ENCODE data around the gene SLC11A1. TPM values are rescaled to one million over a fixed set of nuclear protein-coding genes. Genes with fewer than 3 reads are reported as not detected.

Gene SLC11A1
- total RNA-seq, 1 donor from 2014 or later, result not detected

- Mint-ChIP-seq H3K4me1 (ENCODE audit: low read depth, unreplicated experiment) (no peaks in the 10 kb centered on the region), H3K4me3 (ENCODE audit: unreplicated experiment) (no peak overlapping the region), H3K36me3 (ENCODE audit: low read depth, unreplicated experiment) (no peaks in the 10 kb centered on the region), H3K9me3 (ENCODE audit: unreplicated experiment) (no peaks in the 10 kb centered on the region), H3K27ac (ENCODE audit: unreplicated experiment) (no peak overlapping the region), H3K27me3 (ENCODE audit: low read depth, unreplicated experiment) (peaks cover 7% of the 10 kb centered on the region)
- Histone ChIP-seq H3K79me2 (ENCODE audit: insufficient read depth, low read length) (no peaks in the 10 kb centered on the region), H3K4me3 (ENCODE audit: insufficient read depth, low read depth, low read length) (no peak overlapping the region), H3K4me1 (ENCODE audit: insufficient read depth, low read length) (no peaks in the 10 kb centered on the region), H3K36me3 (ENCODE audit: insufficient read depth, low read length) (no peaks in the 10 kb centered on the region), H3K27me3 (ENCODE audit: insufficient read depth, low read length) (no peaks in the 10 kb centered on the region), H3K9me3 (ENCODE audit: insufficient read depth, low read depth, low read length) (no peaks in the 10 kb centered on the region), H3K9ac (ENCODE audit: low read length) (no peak overlapping the region), H2AFZ (ENCODE audit: low read depth, low read length) (no peak overlapping the region), H4K20me1 (ENCODE audit: insufficient read depth, low read length) (no peaks in the 10 kb centered on the region), H3K4me2 (ENCODE audit: low read length) (no peak overlapping the region), H3K27ac (ENCODE audit: low read depth, low read length) (no peak overlapping the region)
- FAIRE-seq (no peak), DNase-seq (ENCODE audit: low read depth) (no peak)
- TF ChIP-seq, protein P1, sequence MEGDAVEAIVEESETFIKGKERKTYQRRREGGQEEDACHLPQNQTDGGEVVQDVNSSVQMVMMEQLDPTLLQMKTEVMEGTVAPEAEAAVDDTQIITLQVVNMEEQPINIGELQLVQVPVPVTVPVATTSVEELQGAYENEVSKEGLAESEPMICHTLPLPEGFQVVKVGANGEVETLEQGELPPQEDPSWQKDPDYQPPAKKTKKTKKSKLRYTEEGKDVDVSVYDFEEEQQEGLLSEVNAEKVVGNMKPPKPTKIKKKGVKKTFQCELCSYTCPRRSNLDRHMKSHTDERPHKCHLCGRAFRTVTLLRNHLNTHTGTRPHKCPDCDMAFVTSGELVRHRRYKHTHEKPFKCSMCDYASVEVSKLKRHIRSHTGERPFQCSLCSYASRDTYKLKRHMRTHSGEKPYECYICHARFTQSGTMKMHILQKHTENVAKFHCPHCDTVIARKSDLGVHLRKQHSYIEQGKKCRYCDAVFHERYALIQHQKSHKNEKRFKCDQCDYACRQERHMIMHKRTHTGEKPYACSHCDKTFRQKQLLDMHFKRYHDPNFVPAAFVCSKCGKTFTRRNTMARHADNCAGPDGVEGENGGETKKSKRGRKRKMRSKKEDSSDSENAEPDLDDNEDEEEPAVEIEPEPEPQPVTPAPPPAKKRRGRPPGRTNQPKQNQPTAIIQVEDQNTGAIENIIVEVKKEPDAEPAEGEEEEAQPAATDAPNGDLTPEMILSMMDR (IDR thresholded peaks at IDR 0.05; ENCODE audit: insufficient read depth, low read depth, low read length), result no peak
- no peak for TF ChIP-seq EZH2 (IDR thresholded peaks at IDR 0.05; ENCODE audit: insufficient read depth, low read length)
These were observed 55.9 kb downstream of the SLC11A1 start for GRCh38 chr2:218437969-218438368.

GRCh38 chr2:218438596-218438995 lies 56.5 kb downstream of the SLC11A1 start:
- Mint-ChIP-seq H3K27ac (ENCODE audit: unreplicated experiment) (no peak overlapping the region), H3K27me3 (ENCODE audit: low read depth, unreplicated experiment) (peaks cover 7% of the 10 kb centered on the region), H3K36me3 (ENCODE audit: low read depth, unreplicated experiment) (no peaks in the 10 kb centered on the region), H3K4me3 (ENCODE audit: unreplicated experiment) (no peak overlapping the region), H3K9me3 (ENCODE audit: unreplicated experiment) (no peaks in the 10 kb centered on the region), H3K4me1 (ENCODE audit: low read depth, unreplicated experiment) (no peaks in the 10 kb centered on the region)
- Histone ChIP-seq H3K79me2 (ENCODE audit: insufficient read depth, low read length) (no peaks in the 10 kb centered on the region), H3K4me2 (ENCODE audit: low read length) (no peak overlapping the region), H3K4me1 (ENCODE audit: insufficient read depth, low read length) (no peaks in the 10 kb centered on the region), H3K9me3 (ENCODE audit: insufficient read depth, low read depth, low read length) (no peaks in the 10 kb centered on the region), H3K36me3 (ENCODE audit: insufficient read depth, low read length) (no peaks in the 10 kb centered on the region), H3K9ac (ENCODE audit: low read length) (no peak overlapping the region), H3K4me3 (ENCODE audit: insufficient read depth, low read depth, low read length) (no peak overlapping the region), H2AFZ (ENCODE audit: low read depth, low read length) (no peak overlapping the region), H3K27me3 (ENCODE audit: insufficient read depth, low read length) (no peaks in the 10 kb centered on the region), H4K20me1 (ENCODE audit: insufficient read depth, low read length) (no peaks in the 10 kb centered on the region), H3K27ac (ENCODE audit: low read depth, low read length) (no peak overlapping the region)
- FAIRE-seq (no peak), DNase-seq (ENCODE audit: low read depth) (no peak)
- TF ChIP-seq, protein P1 (IDR thresholded peaks at IDR 0.05; ENCODE audit: insufficient read depth, low read depth, low read length), result no peak
- no peak for TF ChIP-seq EZH2 (IDR thresholded peaks at IDR 0.05; ENCODE audit: insufficient read depth, low read length)

GRCh38 chr2:218444692-218445357 lies 62.8 kb downstream of the SLC11A1 start:
- Mint-ChIP-seq H3K4me3 (ENCODE audit: unreplicated experiment) (no peak overlapping the region), H3K36me3 (ENCODE audit: low read depth, unreplicated experiment) (peaks cover 9% of the 10 kb centered on the region), H3K27me3 (ENCODE audit: low read depth, unreplicated experiment) (peaks cover 2% of the 10 kb centered on the region), H3K9me3 (ENCODE audit: unreplicated experiment) (no peaks in the 10 kb centered on the region), H3K4me1 (ENCODE audit: low read depth, unreplicated experiment) (peaks cover 3% of the 10 kb centered on the region), H3K27ac (ENCODE audit: unreplicated experiment) (no peak overlapping the region)
- DNase-seq (ENCODE audit: low read depth), result no peak
- Histone ChIP-seq H3K27me3 (ENCODE audit: insufficient read depth, low read length) (no peaks in the 10 kb centered on the region), H3K9me3 (ENCODE audit: insufficient read depth, low read depth, low read length) (no peaks in the 10 kb centered on the region), H3K79me2 (ENCODE audit: insufficient read depth, low read length) (no peaks in the 10 kb centered on the region), H3K4me3 (ENCODE audit: insufficient read depth, low read depth, low read length) (no peak overlapping the region), H3K4me1 (ENCODE audit: insufficient read depth, low read length) (peaks cover 7% of the 10 kb centered on the region), H3K27ac (ENCODE audit: low read depth, low read length) (no peak overlapping the region), H3K4me2 (ENCODE audit: low read length) (no peak overlapping the region), H3K36me3 (ENCODE audit: insufficient read depth, low read length) (no peaks in the 10 kb centered on the region), H3K9ac (ENCODE audit: low read length) (no peak overlapping the region), H2AFZ (ENCODE audit: low read depth, low read length) (no peak overlapping the region), H4K20me1 (ENCODE audit: insufficient read depth, low read length) (no peaks in the 10 kb centered on the region)
- FAIRE-seq, result no peak
- TF ChIP-seq EZH2 (IDR thresholded peaks at IDR 0.05; ENCODE audit: insufficient read depth, low read length), result no peak
- TF ChIP-seq, protein P1 (IDR thresholded peaks at IDR 0.05; ENCODE audit: insufficient read depth, low read depth, low read length), result no peak

Data from astrocyte (in vitro differentiated cells and primary cell).